Embryonic facial prominence (tissue), 1 donor: Measurements from ENCODE around the gene SDCCAG8.
"Not testable (repeated sequence)": the region's sequence is repeated elsewhere in the genome, so short reads cannot be mapped to it uniquely, and the experiment has no call there.

ENCODE experiments used
- DNase-seq: peaks from one replicate; pipeline ENCODE4 v3.0.0-alpha.2; 2016; ENCODE audit errors: extremely low spot score

The SDCCAG8 gene

GRCh38 chr1:243332440-243332839 lies 76.6 kb downstream of the SDCCAG8 start:
- DNase-seq: no peak

GRCh38 chr1:243335292-243335691 lies 79.5 kb downstream of the SDCCAG8 start:
- no peak for DNase-seq

DNA sequence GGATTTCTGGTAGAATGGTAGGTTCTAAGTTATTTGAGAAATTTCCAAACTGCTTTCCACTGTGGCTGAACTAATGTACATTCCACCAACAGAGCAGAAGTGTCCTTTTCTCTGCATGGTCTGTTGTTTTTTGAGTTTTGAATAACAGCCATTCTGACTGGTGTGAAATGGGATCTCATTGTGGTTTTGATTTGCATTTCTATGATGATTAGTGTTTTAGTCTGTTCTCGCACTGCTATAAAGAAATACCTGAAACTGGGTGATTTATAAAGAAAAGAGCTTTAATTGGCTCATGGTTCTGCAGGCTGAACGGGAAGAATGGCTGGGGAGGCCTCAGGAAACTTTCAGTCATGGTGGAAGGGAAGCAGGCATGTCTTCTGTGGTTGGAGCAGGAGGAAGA lies 80.3 kb downstream of the SDCCAG8 start:
- no peak for DNase-seq

GRCh38 chr1:243338848-243339247 lies 83.0 kb downstream of the SDCCAG8 start:
- DNase-seq: not testable (repeated sequence)

- DNase-seq: no peak
These were observed 85.2 kb downstream of the SDCCAG8 start for GRCh38 chr1:243341074-243341473.

DNA sequence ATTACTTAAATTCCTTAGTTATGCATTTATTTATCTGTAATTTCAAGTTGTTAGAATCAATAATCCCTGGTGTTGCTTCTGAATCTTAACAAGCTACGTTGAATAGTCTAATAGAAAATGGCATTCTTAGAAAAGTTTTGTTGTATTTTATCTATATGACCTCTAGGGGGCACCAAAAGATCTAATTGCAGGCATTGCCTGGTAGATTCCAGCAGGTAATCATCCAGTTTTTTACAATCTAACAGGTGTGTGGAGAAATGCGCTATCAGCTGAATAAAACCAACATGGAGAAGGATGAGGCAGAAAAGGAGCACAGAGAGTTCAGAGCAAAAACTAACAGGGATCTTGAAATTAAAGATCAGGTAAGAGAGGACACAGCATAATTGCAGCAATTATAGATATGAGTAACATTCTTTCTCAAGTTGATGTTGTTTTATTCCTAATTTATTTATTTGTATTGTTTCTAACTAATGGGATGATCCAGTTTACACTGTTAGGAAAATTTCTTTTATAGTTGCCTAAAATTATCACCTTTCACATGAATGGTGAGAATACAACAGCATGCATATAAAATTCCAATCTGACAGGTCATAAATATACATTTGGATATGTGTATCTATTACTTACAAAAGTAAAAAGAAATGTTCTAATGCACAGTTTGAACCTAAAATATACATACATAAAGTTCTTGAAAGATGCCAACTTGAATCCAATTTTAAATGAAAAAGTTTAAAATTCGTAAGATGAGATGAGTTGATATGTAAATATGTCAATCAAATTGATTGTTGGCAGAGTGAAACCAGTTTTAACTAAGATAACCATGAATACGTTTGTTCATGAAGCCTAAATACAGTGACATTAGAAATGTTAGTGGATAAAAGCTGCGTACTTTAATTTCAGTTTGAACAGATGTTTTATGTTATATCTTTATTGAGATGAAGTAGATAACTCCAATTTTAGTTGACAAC lies 88.4 kb downstream of the SDCCAG8 start:
- DNase-seq: peak; percentile 47

DNA sequence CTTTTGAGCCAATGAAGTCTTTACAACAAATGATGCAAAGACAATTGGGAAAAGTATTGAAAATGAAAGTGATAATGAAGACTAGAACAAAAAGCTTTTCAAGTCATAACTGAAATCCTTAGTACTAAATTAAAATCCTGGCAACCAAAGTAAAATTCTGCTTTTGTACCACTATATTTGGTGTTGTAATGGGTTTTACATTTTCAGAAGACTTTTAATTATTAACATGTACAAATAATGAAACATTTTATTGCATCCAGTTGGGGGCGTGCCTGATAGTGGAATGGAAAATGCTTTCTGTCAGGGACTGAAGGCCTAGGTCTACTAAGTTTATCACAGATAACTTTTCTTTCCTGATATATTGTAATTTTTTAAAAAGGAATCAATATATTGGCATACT lies 89.4 kb downstream of the SDCCAG8 start:
- DNase-seq: no peak

DNA sequence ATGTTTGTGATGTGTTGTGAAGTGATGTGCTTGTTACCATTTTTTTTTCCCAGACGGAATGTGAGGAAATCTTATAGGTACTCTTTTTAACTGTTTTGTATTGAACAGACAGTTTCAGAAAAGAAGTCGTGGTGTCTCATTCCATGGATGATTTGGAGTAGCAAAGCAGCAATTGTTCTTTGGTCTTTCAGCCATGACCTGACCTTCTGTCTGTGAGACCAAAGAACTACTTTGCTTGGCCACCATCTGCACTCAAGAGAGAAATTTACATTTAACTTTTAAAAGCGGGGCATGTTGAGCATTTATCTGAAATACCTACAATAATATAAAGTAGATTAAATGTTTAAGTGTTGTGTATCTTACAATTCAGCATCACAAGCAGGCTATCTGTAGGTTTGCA lies 90.2 kb downstream of the SDCCAG8 start:
- no peak for DNase-seq

DNA sequence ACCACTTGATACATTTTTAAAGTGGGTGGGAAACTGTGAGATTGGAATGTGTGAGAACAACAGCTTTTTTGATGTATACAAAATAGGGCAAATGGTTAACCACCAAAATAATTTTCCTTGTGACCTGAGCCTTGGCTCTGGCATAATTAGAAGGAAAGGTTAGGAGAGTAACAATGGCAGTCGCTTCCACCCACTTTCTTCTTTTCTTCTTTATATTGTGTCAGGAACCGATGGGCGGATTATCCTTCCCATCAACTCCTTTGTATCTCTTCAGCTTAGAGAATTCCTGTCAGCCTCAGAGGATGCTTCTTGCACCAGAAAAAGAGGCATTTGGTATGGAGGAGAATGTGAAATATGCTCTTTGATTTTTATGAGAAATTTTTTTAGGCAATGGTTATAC lies 90.6 kb downstream of the SDCCAG8 start:
- no peak for DNase-seq

DNA sequence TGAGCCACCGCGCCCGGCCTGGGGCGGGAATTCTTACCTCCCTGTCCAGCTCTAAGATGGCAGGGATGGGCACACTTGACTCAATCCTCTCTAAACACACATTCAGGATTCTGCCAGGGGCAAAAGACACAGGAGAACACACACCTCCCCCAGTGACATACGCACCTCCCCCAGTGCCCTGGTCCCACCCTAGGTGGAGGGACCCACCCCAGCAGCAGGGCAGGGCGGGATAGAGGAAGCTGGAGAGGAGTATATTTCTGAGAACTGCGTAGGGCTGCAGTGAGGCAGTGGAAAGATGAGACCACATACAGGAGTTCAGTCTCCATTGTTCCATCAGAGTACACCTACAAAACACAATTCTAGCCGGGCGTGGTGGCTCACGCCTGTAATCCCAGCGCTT lies 92.5 kb downstream of the SDCCAG8 start:
- no peak for DNase-seq

DNA sequence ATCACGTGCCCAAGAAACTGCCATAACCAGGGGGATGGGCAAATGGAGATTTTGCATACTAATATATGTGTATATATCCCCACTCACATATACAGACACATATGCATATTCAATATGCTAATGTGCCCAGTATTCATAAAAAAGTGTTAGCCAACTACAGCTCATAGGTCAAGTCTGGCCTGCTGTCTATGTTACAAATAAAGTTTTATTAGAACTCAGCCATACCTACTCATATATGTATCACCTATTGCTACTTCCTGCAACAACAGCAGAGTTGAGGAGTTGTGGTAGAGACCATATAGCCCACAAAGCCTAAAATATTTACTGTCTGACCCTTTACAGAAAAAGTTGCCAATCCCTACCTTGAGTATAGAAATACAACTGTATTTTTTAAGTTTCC lies 93.3 kb downstream of the SDCCAG8 start:
- no peak for DNase-seq

GRCh38 chr1:243351337-243351736 lies 95.5 kb downstream of the SDCCAG8 start:
- no peak for DNase-seq

DNA sequence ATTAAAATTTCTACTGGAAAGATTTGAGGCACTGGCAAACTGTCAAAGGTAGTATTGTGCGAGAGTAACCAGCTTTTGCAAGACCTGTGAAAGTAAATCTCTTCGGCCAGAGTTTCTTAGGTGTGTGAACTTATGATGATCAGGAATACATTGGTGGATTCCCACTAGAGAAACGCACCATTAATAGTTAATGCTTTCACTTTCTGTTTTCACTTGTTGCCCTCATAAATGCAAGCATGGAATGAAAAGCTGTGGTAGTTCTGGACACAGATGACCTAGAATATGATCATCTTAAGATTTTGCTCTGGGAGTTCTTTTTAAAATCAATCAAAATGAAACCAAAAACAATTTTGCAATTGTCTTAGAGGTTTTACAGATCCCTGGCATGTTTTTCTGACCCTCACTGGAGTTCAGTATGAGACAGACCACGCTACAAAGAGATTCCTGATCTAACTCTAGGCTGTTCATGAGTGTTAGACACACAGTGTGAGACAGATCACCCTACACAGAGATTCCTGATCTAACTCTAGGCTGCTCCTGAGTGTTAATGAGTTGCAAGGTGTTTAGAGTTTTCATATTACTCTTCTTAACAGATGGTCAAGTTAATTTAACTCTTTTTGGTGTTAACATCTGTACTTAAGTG lies 98.8 kb downstream of the SDCCAG8 start:
- DNase-seq: no peak

DNA sequence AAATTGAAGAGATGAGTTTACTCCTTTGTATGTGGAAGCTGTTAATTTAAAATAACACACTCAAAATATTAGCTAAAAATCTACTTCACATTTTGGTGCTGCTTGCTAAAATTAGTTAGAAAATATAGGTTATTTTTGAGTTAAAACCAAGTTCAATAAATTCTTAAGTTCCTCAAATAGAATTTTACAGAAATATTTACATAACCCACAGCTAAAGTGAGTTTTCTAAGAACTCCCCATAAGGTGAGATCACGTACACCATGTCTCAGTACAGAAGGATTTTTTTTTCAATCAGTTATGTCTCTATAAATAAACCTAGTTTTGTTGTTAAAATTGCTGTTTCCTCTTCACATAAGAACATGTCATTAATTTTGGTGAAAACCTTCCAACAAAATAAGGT lies 108.0 kb downstream of the SDCCAG8 start:
- DNase-seq: no peak

- no peak for DNase-seq
These were observed 108.5 kb downstream of the SDCCAG8 start for GRCh38 chr1:243364330-243364729.

GRCh38 chr1:243364866-243365265 lies 109.0 kb downstream of the SDCCAG8 start:
- DNase-seq: no peak

DNA sequence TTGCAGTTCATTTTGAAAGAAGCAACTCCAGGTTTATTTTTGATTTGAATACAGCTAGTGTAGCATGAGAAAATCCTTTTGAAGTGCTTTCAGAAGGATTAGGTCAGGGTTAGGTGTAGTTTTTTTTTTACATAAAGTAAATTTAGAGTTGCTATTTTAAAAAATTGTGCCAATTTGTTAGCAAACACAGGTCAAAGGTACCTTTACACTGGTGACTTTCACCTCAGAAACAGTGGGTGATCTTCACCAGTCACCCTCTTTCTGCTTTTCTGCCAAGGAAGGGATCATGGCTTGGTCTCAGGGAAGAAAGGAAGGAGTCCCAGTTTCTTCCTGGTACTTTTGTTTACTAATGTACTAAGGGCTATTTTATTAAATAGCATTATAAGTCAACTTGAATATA lies 111.5 kb downstream of the SDCCAG8 start:
- no peak for DNase-seq

- no peak for DNase-seq
These were observed 118.6 kb downstream of the SDCCAG8 start for GRCh38 chr1:243374412-243374811.

DNA sequence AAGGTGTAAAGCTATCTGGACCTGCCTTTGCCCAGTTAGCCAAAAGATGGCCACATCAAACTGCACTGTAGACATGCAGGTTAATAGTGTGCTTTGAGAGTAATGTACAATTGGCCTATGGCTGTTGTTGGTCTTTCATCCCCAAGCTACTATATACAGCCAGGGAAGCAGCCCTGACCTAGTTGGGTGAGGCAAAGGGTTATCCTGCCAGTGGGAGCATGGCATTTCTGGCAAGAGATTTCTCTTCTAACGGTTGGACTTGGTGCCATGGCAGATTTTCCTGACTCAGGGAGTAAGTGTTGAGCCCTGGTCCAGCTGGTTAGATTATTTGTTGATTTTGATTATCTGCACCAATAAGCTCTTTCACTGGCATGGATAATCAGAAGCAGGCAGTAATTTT lies 119.8 kb downstream of the SDCCAG8 start:
- no peak for DNase-seq

- DNase-seq: no peak
These were observed 122.8 kb downstream of the SDCCAG8 start for GRCh38 chr1:243378669-243379068.

DNA sequence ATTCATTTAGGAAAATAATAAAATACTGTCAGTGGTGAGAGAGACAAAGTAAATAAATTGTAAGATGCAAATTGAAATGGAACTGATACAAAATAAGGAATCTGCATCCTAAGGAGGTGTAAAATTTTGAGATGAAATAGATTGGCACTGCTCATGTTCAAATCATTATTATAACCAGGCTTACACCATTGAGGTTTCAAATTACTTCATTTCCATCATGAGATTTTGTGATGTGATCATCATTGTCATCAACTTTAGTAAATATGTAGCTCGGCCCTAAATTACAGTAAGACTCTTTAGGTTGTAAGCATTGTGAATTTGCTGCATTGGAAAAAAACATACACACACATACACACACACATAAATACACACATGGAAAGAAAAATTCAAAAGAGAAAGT lies 123.4 kb downstream of the SDCCAG8 start:
- DNase-seq: no peak

GRCh38 chr1:243379706-243380105 lies 123.9 kb downstream of the SDCCAG8 start:
- no peak for DNase-seq

- DNase-seq: no peak
These were observed 132.4 kb downstream of the SDCCAG8 start for GRCh38 chr1:243388276-243388675.
